Superior temporal gyrus (tissue), 1 donor: ENCODE data around the gene PAX3.

Experiments used
- DNase-seq: peaks from one replicate; pipeline ENCODE4 v3.0.0-alpha.2; 2016; ENCODE audit errors: extremely low spot score

PAX3 gene

DNA sequence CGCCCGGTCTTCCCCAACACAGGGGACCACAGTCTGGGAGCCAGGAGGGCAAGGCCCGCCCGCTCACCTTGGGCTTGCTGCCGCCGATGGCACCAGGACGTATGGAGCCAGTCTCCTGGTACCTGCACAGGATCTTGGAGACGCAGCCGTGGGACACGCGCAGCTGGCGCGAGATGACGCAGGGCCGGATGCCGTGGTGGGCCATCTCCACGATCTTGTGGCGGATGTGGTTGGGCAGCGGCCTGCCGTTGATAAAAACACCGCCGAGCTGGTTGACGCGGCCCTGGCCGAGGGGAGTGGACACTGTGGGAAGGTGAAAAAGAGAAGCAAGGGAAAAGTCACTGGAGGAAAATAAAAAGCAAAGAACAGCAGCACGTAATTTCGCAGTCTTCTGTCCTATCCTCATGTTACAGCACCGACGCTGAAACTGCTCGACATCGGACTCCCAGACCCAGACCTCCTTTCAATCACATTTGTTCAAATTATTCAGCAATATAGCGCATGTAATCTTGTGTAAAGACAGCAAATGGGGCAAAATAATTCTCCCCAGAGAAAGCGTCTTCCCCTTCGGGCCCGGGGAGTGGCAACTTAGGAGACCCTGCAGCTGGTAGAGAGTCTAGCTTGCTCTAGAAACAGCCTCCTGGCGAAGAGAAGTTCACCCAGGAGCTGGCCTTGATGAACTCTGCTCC, 1.7 kb downstream of the PAX3 start:
- no peak for DNase-seq

- DNase-seq: no peak
Measured at GRCh38 chr2:222296311-222296741, 2.5 kb downstream of the PAX3 start.

GRCh38 chr2:222295368-222296062, 3.3 kb downstream of the PAX3 start:
- no peak for DNase-seq

DNA sequence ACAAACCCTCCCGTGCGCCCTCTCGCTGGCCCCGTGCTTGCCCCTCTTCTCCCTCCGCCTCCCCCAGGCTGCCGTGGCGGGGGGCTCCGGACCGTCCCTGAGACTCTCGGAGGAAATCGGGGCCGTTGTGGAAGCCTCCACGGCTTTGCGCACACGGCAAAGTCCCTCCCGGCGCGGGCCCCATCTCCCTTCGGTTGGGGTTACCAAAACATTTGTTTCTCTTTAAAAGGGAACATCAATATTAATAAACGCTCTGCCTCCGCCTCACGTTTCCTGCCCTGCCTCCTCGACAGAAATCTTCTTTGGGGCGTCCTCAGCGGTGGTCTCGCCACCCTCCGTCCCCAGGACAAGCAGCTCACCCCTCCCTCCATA, 3.8 kb downstream of the PAX3 start:
- DNase-seq: no peak

GRCh38 chr2:222293660-222294630, 4.9 kb downstream of the PAX3 start:
- DNase-seq: no peak

DNA sequence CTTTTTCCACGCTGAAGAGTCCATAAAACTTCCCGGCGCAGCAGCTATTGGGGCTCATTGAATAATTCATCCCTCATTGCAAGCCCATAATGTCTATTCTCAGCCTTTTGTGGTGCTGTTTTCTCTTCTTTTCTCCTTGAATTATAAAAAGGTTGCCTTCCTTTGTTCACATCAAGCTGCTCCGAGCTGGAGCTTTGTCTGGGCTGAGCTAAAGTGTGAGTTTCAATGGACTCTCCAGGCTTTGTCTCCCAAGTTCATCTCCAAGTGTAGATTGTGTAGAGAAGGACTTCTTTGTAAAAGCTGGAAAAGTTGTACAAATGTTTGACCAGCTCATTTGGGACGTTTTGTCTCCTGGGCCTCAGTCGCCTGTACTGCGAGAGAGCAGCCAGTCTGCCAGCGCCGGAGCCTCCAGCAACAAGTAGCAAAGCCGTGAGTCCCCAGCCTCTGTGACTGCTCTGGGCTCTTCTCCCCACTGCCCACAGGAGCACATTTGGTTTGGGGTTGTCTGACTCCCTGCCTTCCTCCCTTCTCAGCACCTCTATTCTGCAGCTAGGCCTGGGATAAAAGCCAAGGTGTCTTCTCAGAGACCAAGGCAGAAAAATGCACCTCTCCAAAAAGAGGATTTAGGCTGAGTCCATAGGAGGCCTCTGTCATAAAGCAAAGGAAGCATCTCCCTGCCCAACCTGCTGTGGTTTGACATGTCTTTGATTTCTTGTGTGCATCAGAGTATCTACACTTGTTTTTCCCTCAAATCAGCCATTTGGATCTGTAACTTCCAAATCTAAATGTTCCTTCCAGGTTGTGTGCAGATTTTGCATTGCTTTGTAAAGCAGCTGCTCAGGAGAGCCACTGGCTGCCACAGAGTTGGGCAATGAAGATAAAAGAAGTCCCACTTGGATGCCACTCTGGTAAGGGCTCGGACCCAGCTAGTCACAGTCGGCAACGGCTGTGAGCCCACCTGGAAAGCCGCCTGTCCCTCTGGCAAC, 6.4 kb downstream of the PAX3 start:
- DNase-seq: no peak

- DNase-seq: no peak
Measured at GRCh38 chr2:222291485-222291841, 7.3 kb downstream of the PAX3 start.

DNA sequence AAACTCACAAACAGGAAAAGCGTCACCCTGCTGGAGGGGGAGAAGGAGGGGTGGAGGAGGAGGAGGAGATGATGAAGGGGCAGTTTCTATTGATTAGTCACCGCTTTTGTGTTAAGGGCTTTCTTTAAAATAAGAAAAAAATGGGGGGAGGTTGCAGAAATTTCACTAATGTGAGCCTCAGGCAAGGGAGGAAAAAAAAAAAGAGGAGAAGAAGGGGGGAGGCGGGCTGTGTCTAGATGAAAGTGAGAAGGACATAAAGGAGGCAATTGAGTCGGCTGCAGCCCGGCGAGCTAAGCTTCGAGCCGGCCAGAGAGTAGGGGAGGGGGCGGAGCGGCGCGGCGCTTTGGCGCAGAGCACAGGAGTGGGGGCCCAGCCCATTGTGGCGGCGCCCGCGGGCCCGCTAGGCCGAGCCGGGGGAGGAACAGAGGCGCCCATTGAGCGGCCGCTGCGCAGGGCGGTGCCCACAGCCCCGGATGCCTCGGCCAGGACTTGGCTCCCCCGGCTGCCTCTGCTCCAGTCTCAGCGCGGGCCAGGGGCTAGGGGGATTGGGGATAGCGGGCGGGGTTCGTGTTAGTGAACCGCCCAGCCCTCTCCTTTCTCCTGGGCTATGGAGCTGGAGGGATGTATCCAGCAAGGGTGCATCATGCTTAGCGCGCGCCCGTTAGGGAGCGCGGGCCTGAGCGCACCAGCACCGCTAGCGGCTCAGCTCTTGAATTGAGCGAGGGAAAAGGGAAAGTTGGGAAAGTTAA, 7.9 kb downstream of the PAX3 start:
- no peak for DNase-seq

DNA sequence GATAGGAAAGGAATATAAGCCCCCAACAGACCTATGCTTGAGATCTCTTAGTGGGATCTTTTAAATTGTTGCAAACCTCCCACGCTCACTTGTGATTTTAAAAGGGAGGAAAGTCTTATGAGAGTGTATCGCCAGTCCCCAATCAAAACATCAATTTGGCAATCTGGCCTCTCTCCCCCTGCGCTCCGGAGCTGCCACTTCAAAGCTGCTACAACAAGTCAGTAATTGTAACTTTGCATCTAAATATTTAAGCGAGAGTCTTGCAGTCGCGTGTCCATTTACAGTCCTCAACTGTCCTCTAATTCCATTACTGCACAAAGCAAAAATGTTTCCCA, 8.4 kb downstream of the PAX3 start:
- no peak for DNase-seq

GRCh38 chr2:222289278-222290160, 9.3 kb downstream of the PAX3 start:
- no peak for DNase-seq

GRCh38 chr2:222288590-222289277, 10.1 kb downstream of the PAX3 start:
- DNase-seq: no peak

DNA sequence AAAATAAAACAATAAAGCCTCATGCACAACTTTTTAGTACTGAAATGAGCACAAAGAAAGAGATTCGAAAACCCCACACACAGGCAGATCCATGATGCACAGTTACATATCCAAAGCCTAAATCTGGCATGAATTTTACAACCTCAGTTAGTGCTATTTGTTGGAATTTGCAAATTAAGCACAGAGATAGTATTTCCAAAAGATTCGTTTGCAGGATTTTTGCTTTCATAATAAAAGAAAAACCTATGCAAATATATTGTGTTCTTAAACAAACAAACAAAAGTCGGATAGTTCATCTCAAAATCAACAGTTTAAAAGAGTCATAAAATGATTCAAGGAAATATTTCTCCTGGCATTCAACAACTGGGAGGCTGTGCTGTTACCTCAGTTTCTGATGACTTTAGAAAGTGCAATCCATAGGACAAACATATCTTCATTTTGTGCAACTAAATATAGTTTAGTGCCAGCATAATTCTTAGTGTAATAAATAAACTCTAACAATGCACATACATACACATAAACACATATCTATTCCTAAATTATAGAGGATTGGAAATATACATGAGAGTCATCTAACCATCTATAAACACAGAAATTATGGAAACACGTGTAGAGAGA, 10.8 kb downstream of the PAX3 start:
- DNase-seq: no peak

DNA sequence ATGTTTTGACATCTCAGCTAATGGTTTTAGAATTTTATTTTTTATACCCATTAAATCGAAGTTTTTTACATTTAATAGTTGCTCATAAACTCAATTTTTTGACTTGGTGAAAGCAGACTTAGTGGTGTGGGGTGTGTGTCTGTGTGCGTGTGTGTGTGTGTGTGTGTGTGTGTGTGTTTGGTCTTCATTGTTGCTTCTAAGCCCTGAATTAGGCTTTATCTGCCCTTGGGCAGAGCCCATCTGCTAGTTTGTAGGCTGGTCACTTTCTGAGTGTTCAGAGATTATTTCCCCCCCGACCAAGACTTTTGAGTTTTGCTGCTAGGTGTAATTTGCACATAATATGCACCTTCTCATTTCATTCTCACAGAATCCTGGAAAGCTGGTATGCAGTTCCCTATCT, 14.3 kb downstream of the PAX3 start:
- DNase-seq: no peak

GRCh38 chr2:222283634-222284033, 15.2 kb downstream of the PAX3 start:
- no peak for DNase-seq

- no peak for DNase-seq
Measured at GRCh38 chr2:222281506-222281905, 17.3 kb downstream of the PAX3 start.

GRCh38 chr2:222280795-222281194, 18.0 kb downstream of the PAX3 start:
- DNase-seq: no peak

- DNase-seq: no peak
Measured at GRCh38 chr2:222272446-222273015, 26.3 kb downstream of the PAX3 start.

GRCh38 chr2:222271854-222272253, 26.9 kb downstream of the PAX3 start:
- no peak for DNase-seq
